HCT116 (cell line): ENCODE data around the gene PLEK. TPM values are rescaled to one million over a fixed set of nuclear protein-coding genes. Genes with fewer than 3 reads are reported as not detected.

Experiments used
- ATAC-seq: fragments of 200-7000 bp; cut with Tn5 transposase; 2 replicates; pipeline ENCODE4 v1.9.1; 2020; ENCODE audit warnings: mild to moderate bottlenecking, moderate library complexity
- BruUV-seq: library from RNA; stranded (reverse); fragments of 400-500 nt; replicated peaks from 2 replicates; lab custom pipeline; 2021; lab: Mats Ljungman, UMichigan
- CTCF ChIA-PET: fragments of 300-600 bp; sonication (Branson Sonifier 250); formaldehyde crosslinking; loops from one replicate; lab custom pipeline; 2021; ENCODE audit warnings: antibody characterized with exemption; lab: Charles Lee
- POLR2A ChIA-PET: fragments of 300-600, 350-600 bp; sonication (Branson Sonifier 250); formaldehyde crosslinking; loops from one replicate; lab custom pipeline; 2021; ENCODE audit warnings: antibody characterized with exemption; lab: Charles Lee
- RAD21 ChIA-PET, 2 experiments: fragments of 300-600 bp; sonication (Branson Sonifier 250); formaldehyde crosslinking; loops; one replicate each; lab custom pipeline; 2023; ENCODE audit warnings: low total read pairs in 2 of 2; ENCODE audit not compliant: uncharacterized antibody in 2 of 2, unreplicated experiment in 2 of 2, low non-redundant PET in 1 of 2; lab: Charles Lee
- DNase-seq: peaks from one replicate; pipeline ENCODE4 v3.0.0-alpha.2; 2010; ENCODE audit warnings: low read depth, low spot score
- H2AFZ ChIP-seq: fragments of 200-600 bp; shearing (Covaris generic), sonication (generic); 2 replicates; pipeline ENCODE4 v1.6.1; 2017; ENCODE audit warnings: low read depth, mixed run types, mixed read lengths, antibody characterized with exemption, low read length; ENCODE audit not compliant: poor library complexity, severe bottlenecking
- H3K27ac ChIP-seq: 2 replicates; pipeline ENCODE4 v1.5.1; 2012; ENCODE audit warnings: low read depth, low read length
- H3K27me3 ChIP-seq: fragments of 200-600 bp; sonication (generic); 2 replicates; pipeline ENCODE4 v1.6.1; 2016; ENCODE audit warnings: mixed run types, low read length, mixed read lengths; ENCODE audit not compliant: insufficient read depth
- H3K36me3 ChIP-seq, 2 experiments: fragments of 200-500 bp in 1 of 2; fragments of 200-600 bp in 1 of 2; sonication (Bioruptor generic) in 1 of 2; sonication (generic) in 1 of 2; 2 replicates each; pipeline versions ENCODE4 v1.5.1 to v1.6.1; 2014 to 2016; ENCODE audit warnings: low read length in 2 of 2, inconsistent platforms in 1 of 2, mixed read lengths in 1 of 2, mixed run types in 1 of 2; ENCODE audit not compliant: insufficient read depth in 2 of 2, control insufficient read depth in 1 of 2
- H3K4me1 ChIP-seq, 2 experiments: fragments of 200-600 bp in 1 of 2; sonication (generic) in 1 of 2; 2 replicates each; pipeline versions ENCODE4 v1.5.1 to v1.6.1; 2012 to 2017; ENCODE audit warnings: low read length in 2 of 2, inconsistent platforms in 1 of 2, mild to moderate bottlenecking in 1 of 2, mixed read lengths in 1 of 2, mixed run types in 1 of 2, moderate library complexity in 1 of 2; ENCODE audit not compliant: insufficient read depth in 2 of 2, control insufficient read depth in 1 of 2
- H3K4me2 ChIP-seq: fragments of 200-600 bp; sonication (generic); 2 replicates; pipeline ENCODE4 v1.6.1; 2017; ENCODE audit warnings: mixed run types, low read length, mixed read lengths
- H3K4me3 ChIP-seq, 2 experiments: fragments of 200-600 bp in 1 of 2; sonication (generic) in 1 of 2; replicated peaks in 1 of 2; 2 replicates each; pipeline ENCODE4 v1.5.1; 2011 to 2016; ENCODE audit warnings: low read length in 2 of 2, control low read depth in 1 of 2, low read depth in 1 of 2, mild to moderate bottlenecking in 1 of 2, mixed read lengths in 1 of 2, mixed run types in 1 of 2
- H3K79me2 ChIP-seq: fragments of 200-600 bp; sonication (generic); 2 replicates; pipeline ENCODE4 v1.6.1; 2017; ENCODE audit warnings: mild to moderate bottlenecking, mixed run types, low read length, moderate library complexity, mixed read lengths; ENCODE audit not compliant: insufficient read depth
- H3K9ac ChIP-seq: fragments of 200-600 bp; sonication (generic); 2 replicates; pipeline ENCODE4 v1.6.1; 2016; ENCODE audit warnings: low read length, mixed read lengths
- H3K9me2 ChIP-seq: fragments of 200-600 bp; sonication (generic), shearing (Covaris generic); 2 replicates; pipeline ENCODE4 v1.6.1; 2017; ENCODE audit warnings: mixed run types, mild to moderate bottlenecking, moderate library complexity; ENCODE audit not compliant: insufficient read depth
- H3K9me3 ChIP-seq, 2 experiments: fragments of 200-500 bp in 1 of 2; fragments of 200-600 bp in 1 of 2; sonication (Bioruptor generic) in 1 of 2; sonication (generic) in 1 of 2; 2 replicates each; pipeline ENCODE4 v1.6.1; 2014 to 2017; ENCODE audit warnings: low read length in 2 of 2, mixed read lengths in 2 of 2, inconsistent platforms in 1 of 2, low read depth in 1 of 2, mild to moderate bottlenecking in 1 of 2, mixed run types in 1 of 2, moderate library complexity in 1 of 2; ENCODE audit not compliant: control insufficient read depth in 1 of 2, insufficient read depth in 1 of 2
- H4K20me1 ChIP-seq: fragments of 200-600 bp; sonication (generic), shearing (Covaris generic); 2 replicates; pipeline ENCODE4 v1.6.1; 2017; ENCODE audit warnings: mixed run types, mild to moderate bottlenecking, moderate library complexity; ENCODE audit not compliant: insufficient read depth
- CEBPB ChIP-seq: IDR thresholded peaks from 2 replicates; pipeline ENCODE4 v1.6.1; 2012; ENCODE audit warnings: low read depth
- CTCF ChIP-seq, 3 experiments: fragments of 200-600 bp in 1 of 3; sonication (generic) in 1 of 3; IDR thresholded peaks in 2 of 3; conservative IDR thresholded peaks in 1 of 3; 2 replicates each; pipeline ENCODE4 v1.5.1; 2012 to 2017; ENCODE audit warnings: low read depth in 2 of 3, low read length in 2 of 3, antibody characterized with exemption in 1 of 3, borderline replicate concordance in 1 of 3, control low read depth in 1 of 3, mild to moderate bottlenecking in 1 of 3, mixed read lengths in 1 of 3, mixed run types in 1 of 3, moderate library complexity in 1 of 3; ENCODE audit not compliant: insufficient read depth in 1 of 3
- MAX ChIP-seq: IDR thresholded peaks from 2 replicates; pipeline ENCODE4 v1.6.1; 2012
- POLR2A ChIP-seq: IDR thresholded peaks from 2 replicates; pipeline ENCODE4 v1.7.0; 2011; ENCODE audit warnings: borderline replicate concordance; ENCODE audit not compliant: insufficient read depth, insufficient read length; ENCODE audit errors: extremely low read depth
- POLR2AphosphoS5 ChIP-seq: IDR thresholded peaks from 2 replicates; pipeline ENCODE4 v1.6.1; 2011; ENCODE audit warnings: mild to moderate bottlenecking, low read depth, low read length, moderate library complexity
- RAD21 ChIP-seq: IDR thresholded peaks from 2 replicates; pipeline ENCODE4 v1.6.1; 2012; ENCODE audit warnings: low read depth, mild to moderate bottlenecking
- REST ChIP-seq: IDR thresholded peaks from 2 replicates; pipeline ENCODE4 v1.6.1; 2012; ENCODE audit warnings: low read depth
- SP1 ChIP-seq: IDR thresholded peaks from 2 replicates; pipeline ENCODE4 v1.6.1; 2012; ENCODE audit warnings: low read depth
- SRF ChIP-seq: IDR thresholded peaks from 2 replicates; pipeline ENCODE4 v1.6.1; 2012; ENCODE audit warnings: low read depth
- YY1 ChIP-seq: IDR thresholded peaks from 2 replicates; pipeline ENCODE4 v1.6.1; 2011; ENCODE audit warnings: low read length, low read depth, moderate library complexity, mild to moderate bottlenecking; ENCODE audit not compliant: insufficient replicate concordance; ENCODE audit errors: extremely low read depth
- intact Hi-C: fragments of 100-400 bp; cut with micrococcal nuclease; formaldehyde crosslinking; loops from 2 replicates; pipeline ENCODE4 v1.10.0; 2022
- total RNA-seq: library from RNA; stranded (reverse); gene quantifications from one replicate; pipeline ENCODE4 v1.2.1, GENCODE V29; 2021; ENCODE audit not compliant: unreplicated experiment

The PLEK gene
- total RNA-seq, 1 experiment from 2014 or later, result 0.22 TPM

- intact Hi-C loops, result loop anchor here (5.0 kb wide), 1 partner anchor 235 kb away; no protein-coding TSS in a partner anchor
- ChIA-PET RAD21 (interaction anchor here in 1 of 2 experiments (0.8 kb wide), 2 partner anchors 84 to 236 kb away, joined by 3 read pairs; no protein-coding TSS in a partner anchor), POLR2A (interaction anchor here (0.5 kb wide), 1 partner anchor 60 kb away, joined by 4 read pairs; no protein-coding TSS in a partner anchor), CTCF (interaction anchor here (1.0 to 1.3 kb wide), 9 partner anchors 10 to 235 kb away, joined by 3 to 9 read pairs (median 3); no protein-coding TSS in a partner anchor)
- Histone ChIP-seq H3K79me2 (no peaks in the 10 kb centered on the region), H3K27me3 (no peaks in the 10 kb centered on the region), H3K4me2 (no peak overlapping the region), H3K4me1 (peaks cover 0 to 4% of the 10 kb centered on the region in 2 experiments; a peak in 2 of 4 replicates), H3K4me3 (no peak overlapping the region), H3K27ac (no peak overlapping the region), H2AFZ (peak overlapping the region; percentile 81), H3K9ac (no peak overlapping the region), H3K9me3 (no peaks in the 10 kb centered on the region), H3K9me2 (no peaks in the 10 kb centered on the region), H3K36me3 (no peaks in the 10 kb centered on the region), H4K20me1 (no peaks in the 10 kb centered on the region)
- peak; percentile 51 for DNase-seq
- ATAC-seq, result peak; percentile 93
- no TSS peak for BruUV-seq
- TF ChIP-seq YY1, result no peak
- no peak for TF ChIP-seq MAX
- 0 out of 2 replicates have a peak, but pooled peaks have one; percentile 17 for TF ChIP-seq SP1
- TF ChIP-seq CEBPB, result no peak
- peak; percentile 38 to 59 (median 48); a peak in 5 of 6 replicates for TF ChIP-seq CTCF (IDR thresholded peaks at IDR 0.05 in 2 of 3, conservative IDR thresholded peaks at IDR 0.05 in 1 of 3; ENCODE audit: borderline replicate concordance in 1 of 3, insufficient read depth in 1 of 3, low read depth in 2 of 3, low read length in 2 of 3)
- TF ChIP-seq POLR2A, result no peak
- no peak for TF ChIP-seq REST
- TF ChIP-seq POLR2AphosphoS5, result no peak
- TF ChIP-seq SRF, result no peak
- TF ChIP-seq RAD21, result peak; percentile 71
Observed at GRCh38 chr2:68357605-68358337, 7.3 kb upstream of the PLEK start.
